Stimulated activated CD4-positive, alpha-beta T cell treated with anti-CD3 and anti-CD28 coated beads, Interleukin-2, amount 100 ng/mL, for 48 hours (primary cell): ENCODE measurements around the gene EBF3.

ENCODE experiments used
- DNase-seq, 2 donors: peaks; one replicate each; pipeline ENCODE4 v3.0.0-alpha.2; 2020

Gene EBF3

DNA sequence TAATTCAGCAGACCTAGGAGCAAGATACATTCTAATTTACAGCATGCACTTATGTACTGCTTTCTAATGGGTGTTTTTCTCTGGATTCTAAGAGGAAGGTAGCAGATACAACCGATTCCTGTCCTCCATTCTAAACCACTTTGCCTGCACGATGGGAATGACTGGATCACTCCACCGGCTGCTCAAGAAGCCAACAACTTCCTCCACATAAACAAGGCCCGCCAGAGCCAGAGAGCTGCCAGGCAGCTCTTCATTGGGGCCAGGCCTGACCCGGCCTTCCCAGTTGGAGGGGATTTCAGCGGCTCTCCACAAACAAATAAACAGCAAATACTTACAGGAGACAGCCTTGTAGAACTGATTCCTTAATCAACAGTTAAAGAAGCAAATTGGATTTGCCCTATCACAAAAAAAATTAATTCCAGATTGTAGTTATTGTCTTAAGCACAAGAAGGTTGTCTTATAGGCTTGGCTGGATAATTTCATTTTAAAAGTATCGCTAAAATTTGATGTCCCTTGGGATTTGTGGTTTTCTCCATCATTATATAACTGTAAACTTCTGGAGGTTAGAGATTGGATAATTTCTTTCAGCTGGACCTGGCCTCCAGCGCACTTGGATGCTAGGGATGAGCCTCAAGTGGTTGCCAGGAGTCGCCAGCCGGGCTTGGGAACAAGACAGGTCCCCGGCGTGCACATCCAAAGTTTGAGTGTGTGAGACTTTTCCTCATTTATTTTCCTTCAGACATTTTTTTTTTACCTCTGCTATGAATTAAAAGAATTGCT is 20.9 kb downstream of the EBF3 start:
- no peak for DNase-seq

DNA sequence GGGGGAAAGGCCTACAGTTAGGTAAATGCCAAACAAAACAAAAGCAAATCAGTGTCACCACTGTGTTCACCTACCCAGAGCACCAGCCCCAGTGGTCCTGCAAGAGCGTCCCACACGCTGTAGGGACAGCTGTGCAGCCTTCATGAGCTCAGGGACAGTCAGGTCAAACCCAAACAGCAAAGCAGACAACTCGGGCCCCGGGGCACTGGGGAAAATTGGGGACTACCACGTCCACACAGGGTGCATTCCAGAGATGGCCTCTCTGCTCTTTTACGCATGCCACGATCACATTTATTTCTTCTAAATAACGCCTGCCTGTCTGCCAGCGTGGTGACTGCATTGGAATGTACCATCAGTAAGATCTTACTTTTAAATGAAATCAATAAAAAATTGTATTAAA is 21.7 kb downstream of the EBF3 start:
- no peak for DNase-seq

DNA sequence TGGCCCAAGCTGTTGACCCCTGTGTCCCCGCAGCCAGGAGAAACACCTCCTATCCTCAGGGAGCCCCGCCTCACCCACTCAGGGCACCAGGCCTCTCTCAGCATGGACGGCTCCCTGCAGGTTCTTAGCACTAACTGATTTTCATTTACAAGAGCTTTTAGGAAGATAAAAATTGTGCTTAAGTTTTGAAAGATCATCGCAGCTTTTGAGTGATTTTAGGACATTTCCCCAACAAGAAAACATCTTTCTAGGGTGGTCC is 22.1 kb downstream of the EBF3 start:
- no peak for DNase-seq

DNA sequence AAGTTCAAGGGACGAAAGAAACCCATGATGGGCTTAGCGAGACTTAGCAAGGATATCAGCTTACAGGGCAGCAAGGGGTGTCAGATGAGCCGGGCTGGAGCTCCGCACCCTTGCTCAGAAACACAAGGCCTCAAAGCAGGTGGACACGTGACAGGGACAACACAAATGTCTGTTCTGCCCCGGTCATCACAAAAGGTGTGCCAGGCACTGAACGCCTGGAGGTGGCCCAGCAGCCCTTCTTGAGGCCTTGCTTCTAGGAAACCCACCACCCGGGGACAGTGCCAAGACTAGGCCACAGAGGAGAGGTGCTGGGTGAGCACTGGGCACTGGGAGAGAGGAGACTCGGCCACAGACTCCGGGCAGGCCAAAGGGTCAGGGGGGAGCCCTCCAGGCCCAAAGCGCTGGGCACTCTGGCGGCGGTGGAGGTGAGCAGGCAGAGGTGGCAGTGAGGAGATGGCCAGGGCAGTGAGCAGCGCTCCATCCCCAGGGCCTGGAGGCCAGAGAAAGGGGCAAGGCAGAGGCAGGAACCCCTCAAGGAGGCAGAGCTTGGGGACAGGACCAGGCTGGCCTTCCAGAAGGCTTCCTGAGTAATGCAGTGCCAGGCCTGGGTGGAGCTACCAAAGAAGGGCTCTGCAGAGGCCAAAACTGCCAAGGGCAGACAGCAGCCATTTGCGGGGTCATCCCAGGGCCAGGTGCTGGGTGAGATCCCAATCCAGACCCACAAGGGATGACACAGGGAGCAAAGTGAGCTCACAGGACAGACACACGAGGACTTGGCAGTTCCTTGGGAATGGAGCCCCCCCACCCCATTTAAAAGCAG is 22.7 kb downstream of the EBF3 start:
- DNase-seq = no peak

DNA sequence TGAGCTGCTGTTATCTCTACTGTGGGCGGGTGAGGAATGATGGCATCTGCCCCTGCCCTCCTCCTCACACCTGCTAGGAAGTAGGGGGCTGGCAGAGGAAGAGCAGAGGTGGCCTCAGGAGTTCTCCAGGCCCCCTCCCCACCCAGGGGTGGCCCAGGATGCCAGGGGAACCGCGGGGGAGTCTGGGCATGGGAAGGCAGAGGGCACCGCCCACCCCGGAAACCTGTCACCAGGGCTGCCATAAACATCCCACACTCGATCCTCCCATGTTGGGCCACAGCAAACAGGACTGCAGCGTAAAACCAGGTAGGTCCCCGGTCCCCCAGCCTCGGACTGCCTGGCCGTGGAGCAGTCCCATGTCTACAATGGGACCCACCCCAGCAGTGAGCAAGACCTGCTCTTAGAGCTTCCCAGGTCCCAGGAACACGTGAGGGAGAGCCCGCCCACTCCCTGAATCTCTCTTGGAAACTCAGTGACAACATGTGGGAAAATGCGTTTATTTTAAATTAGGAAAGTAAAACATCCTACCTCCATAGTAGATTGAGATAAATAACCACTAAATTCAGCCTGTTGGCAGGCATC is 23.4 kb downstream of the EBF3 start:
- DNase-seq = no peak

DNA sequence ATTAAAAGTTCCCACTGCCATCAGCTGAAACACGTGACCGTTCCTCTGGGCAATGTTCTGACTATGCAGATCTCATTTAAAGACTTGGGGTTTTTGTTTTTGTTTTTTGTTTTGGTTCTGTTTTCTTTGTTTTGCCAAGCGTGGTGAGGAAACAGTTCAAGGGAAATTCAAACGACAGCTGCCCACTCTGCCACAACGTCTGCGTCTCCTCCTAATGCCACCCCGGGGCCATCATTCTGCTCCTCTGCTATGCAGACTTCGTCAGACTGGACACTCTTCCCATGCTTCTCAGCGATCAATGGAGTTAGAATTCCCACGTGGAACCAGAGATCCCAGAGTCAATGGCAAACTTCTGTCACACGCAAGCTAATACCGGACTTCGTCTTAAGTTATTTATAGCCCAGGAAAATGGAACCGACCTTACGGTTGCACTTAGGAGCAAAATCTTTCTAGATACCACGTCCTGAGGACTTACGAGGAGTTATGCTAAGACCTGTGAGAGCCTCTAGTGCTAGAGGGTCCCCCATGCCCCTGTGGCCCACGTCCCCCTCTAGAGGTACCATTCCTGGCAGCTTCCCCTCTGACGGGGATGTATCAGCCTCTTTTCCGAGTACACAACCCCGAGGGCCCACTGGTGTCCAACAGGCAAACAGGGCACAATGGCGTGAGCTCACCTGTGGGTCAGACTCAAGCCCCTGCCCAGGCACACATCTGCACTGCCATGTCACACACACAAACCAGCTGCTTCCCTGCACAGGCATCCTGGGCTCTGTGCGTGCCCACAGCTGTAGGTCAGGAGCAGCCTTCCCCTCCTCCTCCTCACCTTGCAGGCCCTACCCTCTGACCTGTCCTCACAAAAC is 24.4 kb downstream of the EBF3 start:
- DNase-seq = no peak

DNA sequence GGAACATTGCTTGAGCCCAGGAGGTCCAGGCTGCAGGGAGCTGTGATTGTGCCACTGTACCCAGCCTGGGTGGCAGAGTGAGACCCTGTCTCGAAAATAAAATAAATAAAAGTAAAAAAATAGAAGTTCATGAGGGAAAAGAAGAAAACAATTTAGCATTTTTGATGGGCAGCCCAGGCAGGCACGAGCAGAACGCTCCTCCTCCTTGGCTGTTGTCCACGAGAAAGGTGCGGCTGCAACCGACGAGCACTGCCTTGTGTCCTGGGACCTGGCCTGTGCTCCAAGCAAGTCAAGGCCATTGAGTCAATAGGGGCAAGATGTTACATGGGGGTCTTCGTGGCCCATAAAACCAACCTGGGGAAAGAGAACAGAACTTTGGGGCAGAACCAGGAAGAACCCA is 25.6 kb downstream of the EBF3 start:
- no peak for DNase-seq

DNA sequence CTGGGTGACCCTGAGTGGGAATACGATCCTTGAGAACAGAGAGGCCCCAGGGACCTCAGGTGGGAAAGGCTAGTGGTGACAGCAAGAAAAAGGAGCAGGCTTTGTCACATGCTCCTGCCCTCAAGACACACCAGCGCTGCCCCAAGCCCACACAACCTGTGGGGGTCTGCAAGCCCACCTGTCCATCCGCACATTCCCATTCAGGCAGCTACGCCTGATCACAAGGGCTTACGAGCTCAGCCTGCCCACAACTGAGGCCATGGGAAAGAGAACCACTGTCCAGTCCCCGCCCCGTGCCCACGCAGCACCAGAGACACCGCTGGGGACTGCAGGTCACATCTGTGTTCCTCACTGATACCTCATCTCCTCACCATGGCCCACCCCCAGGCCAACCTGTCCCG is 26.7 kb downstream of the EBF3 start:
- DNase-seq = no peak

DNA sequence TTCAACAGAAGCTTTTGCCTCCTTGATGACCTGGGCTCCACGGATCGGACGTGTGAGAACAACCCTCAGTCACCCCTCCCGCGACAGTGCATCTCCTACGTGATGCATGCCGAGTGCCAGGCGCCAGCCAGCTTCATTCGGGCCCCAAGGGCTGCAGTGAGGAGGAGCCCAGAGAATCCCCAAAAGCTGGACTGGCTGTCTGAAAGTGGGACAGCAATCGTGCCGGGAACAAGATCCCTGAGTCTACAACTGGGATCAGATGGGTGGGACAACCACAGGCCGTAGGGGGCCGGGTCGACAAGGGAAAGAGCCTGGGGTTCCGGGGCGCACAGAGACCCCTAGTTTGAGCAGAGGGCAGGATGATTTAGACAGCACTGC is 27.2 kb downstream of the EBF3 start:
- DNase-seq = no peak

DNA sequence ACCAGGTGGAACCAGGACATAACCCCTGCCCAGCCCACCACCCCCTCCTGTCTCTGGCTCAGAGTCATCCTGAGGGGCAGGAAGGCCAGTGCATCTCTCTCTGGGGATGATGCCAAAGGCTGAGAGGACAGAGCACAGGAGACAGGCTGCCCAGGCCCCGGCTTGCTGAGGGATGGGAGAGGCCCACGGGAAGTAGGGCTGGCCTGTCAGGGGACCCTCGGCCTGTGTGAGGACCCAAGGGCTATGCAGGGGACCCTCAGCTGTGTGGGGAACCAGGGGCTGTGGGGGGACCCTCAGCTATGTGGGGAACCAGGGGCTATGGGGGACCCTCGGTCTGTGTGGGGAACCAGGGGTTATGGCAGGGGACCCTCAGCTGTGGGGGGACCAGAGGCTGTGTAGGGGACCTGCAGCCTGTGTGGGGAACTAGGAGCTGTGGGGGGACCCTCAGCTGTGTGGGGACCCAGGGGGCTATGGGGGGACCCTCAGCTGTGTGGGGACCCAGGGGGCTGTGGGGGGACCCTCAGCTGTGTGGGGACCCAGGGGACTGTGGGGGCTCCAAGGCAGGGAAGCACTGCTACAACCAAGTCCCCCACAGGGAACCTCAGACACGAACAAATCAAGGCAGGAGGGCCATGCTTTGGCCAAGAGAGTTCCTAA is 27.7 kb downstream of the EBF3 start:
- no peak for DNase-seq

DNA sequence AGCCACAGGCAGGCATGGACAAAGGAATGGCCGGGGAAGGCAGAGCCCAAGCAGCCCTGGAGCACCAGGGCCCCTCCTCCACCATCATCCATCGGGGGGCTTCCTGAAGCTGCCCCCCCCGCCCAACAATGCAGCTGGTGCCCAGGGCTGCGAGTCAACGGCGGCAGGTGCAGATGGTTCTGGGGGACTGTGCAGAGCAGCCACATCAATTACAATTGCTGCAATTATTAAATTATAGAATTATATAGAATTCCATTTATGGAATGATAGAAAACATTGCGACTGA is 28.3 kb downstream of the EBF3 start:
- DNase-seq = no peak

DNA sequence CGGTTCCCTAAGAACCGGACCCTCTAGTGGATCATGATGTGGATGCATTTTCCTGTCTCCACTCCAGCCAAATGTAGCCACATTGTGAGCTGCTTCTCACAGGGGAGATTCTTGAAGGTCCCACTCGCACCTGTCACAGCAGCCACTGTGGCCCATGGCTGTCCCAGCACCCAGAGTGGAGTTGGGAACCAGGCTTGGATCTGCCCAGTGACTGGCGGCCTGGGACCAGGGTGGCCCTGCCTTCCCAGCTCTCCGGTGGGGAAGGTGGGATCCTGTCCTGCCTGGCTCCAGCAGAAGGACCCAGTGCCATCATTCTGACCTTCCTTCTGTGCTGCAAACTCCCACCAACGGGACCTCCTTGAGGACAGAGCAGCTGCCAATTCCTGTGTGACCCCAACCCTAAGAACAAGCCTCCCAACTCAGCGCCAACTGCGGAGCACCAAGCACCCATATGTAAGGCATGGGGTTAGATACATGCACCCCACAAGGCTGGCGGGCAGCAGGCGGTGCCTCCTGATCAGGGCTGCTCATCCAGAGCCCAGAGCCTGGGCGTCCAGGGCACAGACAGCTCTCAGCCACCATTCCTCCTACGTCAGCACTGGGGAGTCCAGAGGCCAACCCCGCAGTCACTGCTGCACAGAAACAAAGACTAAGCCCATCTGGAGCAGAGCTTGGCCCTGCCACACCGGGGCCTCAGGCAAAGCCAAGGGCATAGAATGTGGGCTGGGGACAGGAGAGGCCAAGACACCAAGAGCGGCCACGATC is 28.8 kb downstream of the EBF3 start:
- no peak for DNase-seq

DNA sequence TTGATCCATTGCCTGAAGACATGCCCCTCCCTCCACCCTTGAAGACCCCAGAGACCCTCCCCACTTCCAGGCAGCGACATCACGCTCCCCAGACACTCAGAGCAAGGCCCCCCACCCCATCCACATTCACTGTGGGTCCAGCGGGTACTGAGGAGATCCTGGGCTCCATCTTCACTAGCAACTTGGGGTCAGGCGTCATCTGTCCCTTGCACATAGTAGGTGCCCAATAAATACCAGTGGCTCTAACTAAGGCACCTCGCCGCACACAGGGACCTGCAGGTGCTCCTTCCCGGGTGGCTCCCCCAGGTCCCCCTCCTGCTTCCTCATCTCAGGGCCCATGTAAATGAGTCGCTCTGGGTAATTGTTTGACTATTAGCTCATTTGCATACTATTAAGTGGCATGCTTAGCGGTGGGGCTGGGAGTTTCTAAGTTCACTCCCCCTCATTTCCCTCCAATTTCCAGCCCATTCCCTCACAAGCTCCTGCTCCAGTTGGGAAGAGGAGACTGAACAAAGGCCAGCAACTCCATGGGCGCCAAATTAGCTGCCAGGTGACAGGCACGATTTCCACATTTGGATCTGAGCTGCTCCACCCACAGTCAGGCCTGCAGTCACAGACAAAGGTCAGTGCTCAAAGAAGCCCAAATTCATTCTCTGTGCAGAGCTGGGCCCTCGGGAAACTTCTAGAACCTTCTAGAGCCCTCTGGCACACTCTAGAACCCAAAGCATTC is 29.7 kb downstream of the EBF3 start:
- DNase-seq = no peak

DNA sequence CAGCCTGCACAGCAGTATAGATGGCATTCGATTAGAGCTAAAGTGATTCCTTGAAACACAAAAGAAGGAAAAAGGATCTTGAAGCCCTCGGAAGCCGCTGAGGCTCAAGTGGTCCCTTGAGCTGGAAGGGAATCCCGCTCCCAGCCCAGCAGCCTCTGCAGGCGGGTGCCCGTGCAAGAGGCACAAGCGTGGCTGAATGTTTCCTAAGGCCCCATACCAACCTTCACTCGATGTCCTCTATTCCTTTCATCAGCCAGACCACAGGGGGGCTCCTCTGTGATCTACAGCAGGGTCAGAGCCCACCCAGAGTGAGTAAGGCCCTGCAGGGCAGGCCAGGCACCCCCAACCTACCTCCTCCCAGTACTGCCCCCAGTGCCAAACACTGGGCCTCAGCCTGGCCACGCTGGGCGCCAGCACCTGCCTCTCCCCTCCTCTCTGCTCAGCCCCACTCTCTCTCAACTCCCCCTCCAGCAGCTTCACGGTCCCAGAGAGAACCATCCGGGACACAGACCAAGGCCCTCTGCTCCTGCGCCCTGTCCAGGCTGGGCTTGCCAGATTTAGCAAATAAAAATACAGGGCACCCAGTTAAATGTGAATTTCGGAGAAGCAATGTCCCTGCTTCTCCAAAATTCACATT is 30.5 kb downstream of the EBF3 start:
- DNase-seq = no peak

DNA sequence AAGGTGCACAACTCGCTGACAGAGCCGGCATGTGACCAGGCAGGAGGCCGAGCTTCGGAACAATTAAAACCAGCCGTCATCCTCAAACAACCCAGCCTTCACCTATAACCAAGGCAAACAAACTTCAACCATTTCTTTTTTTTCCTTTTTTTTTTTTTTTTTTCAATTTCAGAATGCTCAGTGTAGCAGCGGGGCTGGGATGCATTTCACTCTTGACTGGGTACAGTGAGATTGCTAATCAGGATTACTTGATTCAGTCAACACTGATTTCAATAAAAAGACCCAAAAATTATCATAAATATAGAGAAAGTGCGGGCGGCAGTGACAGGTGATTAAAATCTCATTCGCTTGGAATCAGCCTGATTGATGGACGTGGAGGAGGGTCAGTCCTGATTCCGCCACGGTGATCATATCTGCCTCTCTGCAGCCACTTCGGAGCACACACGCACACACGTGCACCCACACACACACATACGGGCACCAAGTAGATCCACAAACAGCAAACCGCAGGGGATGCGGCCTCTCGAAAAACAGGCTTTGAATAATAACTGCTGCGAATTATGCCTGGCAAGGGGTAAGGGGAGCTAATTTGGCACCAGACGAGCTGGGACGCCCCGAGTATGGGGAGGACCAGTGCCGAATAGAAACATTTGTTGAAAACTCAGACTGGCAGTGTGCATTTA is 31.2 kb downstream of the EBF3 start:
- no peak for DNase-seq

DNA sequence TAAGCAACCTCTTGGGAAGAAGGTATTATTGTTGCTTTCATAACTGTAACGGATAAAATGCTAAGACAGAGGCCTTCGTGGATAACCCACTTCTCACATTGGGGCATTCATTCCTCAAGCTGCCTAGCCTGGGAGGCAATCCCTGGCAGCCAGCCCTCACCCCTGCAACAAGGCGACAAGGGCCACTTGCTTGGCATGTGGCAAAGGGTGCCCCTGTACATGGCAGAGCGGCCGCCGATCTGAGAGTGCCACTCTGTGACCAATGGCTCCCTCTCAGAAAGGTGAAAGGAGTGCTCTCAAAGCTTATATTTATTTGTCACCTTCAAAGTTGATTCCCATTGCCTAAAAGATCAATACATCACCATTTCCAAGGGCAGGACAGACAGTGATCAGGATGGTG is 31.9 kb downstream of the EBF3 start:
- DNase-seq = no peak

DNA sequence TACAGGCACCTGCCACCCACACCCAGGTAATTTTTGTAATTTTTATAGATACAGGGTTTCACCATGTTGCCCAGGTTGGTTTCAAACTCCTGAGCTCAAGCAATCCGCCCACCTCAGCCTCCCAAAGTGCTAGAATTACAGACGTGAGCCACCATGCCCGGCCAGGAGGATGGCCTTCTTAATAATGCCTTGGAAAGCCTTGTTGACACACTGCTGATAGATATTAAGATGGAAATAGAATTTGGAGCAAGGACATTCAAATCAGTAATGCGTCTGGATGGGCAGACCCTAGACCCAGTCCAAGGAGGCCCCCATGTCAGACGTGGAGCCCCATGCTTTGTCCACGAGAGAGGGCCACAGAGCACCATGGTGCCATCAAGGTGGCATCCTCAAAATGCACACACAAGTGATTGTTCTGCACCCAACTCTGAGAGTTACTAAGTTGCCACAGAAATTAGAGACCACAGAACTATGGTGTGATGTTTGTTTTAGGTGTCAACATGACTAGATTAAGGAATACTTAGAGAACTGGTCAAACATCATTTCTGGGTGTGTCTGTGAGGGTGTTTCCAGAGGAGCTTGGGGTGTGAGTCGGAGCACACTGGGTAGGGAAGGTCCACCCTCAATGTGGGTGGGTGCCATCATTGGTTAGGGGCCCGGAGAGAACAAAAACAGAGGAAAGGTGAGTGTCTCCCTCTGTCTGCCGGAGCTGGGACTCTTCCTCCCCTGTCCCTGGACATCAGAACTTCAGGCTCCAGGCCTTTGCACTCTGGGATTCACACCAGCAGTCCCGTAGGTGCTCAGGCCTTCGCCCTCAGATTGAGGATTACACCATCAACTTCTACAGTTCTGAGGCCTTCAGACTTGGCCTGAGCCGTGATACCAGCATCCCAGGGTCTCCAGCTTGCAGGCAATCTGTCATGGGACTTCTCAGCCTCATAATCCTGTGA is 34.5 kb downstream of the EBF3 start:
- no peak for DNase-seq

DNA sequence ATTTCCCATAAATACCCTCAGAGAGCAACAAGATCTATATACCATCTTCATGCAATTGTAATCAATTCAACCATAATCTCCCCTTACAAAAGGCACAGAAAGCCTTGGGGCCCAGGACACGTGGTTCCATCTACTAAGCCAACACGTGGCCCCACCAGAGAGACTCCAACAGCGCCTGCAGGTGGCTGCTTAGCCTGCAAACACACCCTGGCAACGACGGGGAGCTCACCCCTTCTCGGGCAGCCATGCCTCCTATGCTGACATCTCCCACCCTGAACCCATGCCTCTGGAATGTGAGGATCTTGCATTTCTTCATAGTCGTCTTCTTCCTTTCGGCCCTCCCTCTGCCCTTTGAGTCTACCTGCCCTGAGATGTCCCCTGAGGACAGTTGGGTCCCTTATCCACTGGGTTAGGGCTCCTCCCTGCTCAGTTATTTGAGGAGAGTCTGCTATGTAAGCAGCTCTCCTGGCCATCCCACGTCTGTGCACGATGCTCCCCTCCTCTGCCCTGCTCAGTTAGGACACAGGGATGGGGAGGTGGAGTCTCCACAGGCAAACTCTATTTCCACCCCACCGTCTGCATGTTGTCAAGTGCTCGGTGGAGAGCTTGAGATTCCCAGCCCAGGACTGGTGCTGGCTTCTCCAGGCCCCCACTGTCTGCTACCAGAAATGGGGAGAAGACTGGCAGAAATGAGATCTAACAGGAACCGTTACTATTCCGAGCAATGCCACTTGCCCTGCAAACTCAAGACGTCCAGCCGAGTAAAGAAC is 36.5 kb downstream of the EBF3 start:
- no peak for DNase-seq
